HTERT RPE-1 (cell line): ENCODE measurements around the gene KRTAP6-3.

Experiments used
- in situ Hi-C: fragments of 300-500 bp; cut with MboI; formaldehyde crosslinking; loops from 4 replicates; pipeline ENCODE4 v1.14.3; 2020; ENCODE audit warnings: low sequenced_read_pairs

The KRTAP6-3 gene

DNA sequence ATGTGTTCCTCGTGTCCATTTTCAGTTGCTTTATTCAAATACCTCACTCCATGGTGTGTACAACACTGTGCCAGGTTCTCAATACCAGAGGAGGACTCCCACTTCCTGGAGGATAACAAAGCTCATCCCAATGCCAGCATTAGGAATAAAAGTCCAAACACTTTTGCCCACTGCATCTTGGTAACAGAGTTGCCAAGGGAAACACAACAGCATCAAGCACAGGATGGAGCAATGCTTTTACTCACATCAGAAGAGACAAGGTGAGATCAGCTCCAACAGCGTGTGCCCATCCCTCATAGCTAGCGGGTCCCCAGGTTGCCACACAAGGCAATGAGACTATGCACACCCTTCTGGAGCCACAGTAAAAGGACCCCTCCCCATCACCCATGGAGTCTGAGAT, 31.1 kb downstream of the KRTAP6-3 start:
- in situ Hi-C loops: no loop called here

DNA sequence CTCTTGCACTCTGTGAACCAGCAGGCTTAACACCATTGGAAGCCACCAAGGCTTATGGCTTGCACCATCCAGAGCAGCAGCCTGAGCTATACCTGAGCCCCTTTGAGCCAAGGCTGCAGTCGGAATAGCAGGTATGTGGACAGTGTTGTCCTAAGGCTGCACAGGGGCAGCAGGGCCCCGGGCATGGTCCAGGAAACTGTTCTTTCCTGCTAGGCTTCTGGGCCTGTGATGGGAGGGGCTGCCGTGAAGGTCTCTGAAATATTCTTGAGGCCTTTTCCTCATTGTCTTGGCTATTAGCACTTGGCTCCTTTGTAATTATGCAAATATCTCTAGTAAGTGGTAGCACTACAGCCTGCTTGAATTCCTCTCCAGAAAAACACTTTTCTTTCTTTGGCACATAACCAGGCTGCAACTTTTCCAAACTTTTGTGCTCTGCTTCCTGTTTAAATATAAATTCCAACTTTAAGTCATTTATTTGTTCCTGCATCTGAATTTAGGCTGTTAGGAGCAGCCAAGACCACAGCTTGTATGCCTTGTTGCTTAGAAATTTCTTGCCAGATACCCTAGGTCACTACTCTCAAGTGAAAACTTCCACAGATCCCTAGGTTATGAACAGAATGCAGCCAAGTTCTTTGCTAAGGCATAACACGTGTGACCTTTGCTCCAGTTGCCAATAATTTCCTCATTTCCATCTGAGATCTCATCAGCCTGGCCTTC, 33.4 kb downstream of the KRTAP6-3 start:
- in situ Hi-C loops: no loop called here

DNA sequence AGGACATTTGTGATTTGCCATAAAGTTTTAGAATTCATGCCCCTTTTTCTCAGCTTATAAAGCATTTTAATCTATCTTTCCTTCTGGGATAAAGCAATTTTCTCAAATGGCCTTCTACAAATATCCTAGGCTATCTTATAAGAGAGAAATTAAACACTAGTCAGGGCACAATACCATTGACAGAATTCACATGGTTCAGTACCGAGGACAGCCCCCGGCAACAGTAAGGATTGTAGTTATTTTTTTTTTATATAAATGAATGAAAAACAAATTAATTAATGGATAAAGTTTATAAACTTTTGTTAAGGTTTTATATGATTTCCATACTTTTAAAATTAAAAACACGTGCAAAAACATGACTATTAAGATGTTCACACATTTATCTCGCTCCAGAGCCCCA, 35.9 kb downstream of the KRTAP6-3 start:
- in situ Hi-C loops: no loop called here

DNA sequence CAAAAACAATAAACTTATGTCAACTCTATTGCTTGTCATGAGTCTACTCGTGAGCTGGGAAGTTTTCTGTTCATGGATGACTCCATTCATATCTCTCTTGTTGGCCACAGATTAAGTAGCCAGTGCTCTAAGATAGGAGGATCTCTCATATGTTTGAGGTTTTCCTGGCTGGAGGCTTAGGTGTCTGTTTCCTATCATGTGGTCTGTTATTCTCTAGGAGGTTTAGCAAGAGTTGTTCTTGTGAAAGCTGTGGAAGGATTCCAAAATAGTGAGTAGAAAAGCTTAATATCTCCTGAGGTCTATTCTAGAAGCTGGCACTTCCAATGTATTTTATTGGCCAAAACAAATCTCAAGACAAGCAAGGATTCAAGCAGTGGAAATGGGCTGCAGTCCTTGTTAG, 37.0 kb downstream of the KRTAP6-3 start:
- in situ Hi-C loops: no loop called here

DNA sequence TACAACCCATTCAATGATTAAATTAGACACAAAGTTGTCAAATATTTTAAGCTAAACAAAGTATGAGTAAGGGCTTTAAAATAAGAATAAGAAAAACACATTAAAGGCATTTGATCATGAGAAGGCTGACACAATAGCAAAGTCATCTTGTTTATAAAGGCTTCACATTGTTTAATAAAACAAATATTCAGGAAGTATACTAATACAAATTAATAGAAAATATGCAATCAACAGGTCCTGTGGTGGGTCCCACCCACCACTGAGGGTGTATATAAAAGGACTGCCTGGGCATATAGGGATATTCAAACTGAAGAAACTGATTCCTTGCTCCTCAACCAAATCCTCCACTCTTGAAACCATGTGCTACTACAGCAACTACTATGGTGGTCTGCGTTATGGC, 42.7 kb downstream of the KRTAP6-3 start, which contains the start of gene KRTAP20-2:
Gene KRTAP20-2, plus strand, starts transcription at position 301 of the 400 bp plus-strand sequence. Its CDS starts 58 bp downstream, at position 359.
- in situ Hi-C loops: no loop called here

DNA sequence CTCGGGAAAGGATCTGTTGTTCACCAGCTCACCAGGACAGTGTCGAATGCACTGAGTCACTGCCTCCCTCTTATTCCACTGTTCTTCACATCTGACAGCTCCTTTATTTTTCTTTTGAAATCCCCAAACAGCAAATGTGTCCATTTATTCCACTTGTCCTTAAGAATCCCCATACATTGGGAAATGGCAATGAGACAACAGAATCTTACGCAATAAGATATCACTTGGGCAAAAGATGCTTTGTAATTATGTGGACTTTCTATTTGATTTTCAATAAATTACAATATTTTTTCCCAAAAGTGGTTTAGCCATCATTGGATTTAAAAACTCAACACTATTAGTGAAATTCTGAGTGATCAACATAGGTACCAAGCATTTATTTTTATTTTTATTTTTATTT, 46.4 kb downstream of the KRTAP6-3 start:
- in situ Hi-C loops: no loop called here

DNA sequence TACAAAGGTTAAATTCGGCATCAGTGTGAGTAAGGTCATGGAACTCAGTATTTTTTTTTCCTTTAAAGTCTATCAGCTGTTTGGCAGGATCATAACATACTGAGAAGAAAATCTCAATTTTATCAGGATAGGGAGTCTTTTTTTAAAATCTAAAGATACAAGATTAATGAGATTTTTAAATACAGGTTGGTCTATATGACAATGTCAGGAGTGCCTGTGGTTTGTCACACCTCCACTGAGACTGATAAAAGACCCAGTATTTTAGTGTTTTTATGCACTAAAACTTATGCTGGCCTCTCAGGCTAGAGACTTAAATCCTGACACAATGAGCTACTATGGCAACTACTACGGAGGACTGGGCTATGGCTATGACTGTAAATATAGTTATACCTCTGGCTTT, 50.3 kb downstream of the KRTAP6-3 start, which contains the start of gene KRTAP20-3:
Gene KRTAP20-3, plus strand, starts transcription at position 301 of the 400 bp plus-strand sequence.
- in situ Hi-C loops: no loop called here
